Breast epithelium (tissue), 3 donors: ENCODE results near the gene BCL2L15.

Source experiments
- POLR2A ChIP-seq: fragments of 450-650 bp; IDR thresholded peaks from one replicate; pipeline ENCODE4 v1.6.1; 2016; ENCODE audit warnings: antibody characterized with exemption, mild to moderate bottlenecking, moderate library complexity
- TF ChIP-seq, protein P1 (sequence below), 3 donors: fragments of 450-650 bp; IDR thresholded peaks; one replicate each; pipeline ENCODE4 v1.5.1; 2016 to 2017; ENCODE audit warnings: antibody characterized with exemption in 3 of 3, mild to moderate bottlenecking in 3 of 3, moderate library complexity in 3 of 3

DNA sequence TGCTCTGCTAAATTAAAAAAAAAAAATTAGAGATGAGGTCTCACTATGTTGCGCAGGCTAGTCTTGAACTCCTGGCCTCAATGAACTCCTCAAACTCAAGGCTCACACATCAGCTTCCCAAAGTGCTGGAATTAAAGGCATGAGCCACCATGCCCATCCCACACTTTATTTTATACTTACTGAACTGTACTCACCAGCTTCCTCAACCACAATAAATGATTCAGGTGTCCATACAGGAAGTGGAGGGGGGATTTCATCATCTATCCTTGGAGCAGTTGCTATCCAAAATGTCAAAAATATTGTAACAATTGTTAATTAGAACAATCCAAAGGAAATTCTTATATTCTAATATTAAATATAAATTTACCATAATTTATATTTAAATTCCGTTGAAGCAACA lies 52.7 kb downstream of the BCL2L15 start:
- no peak for TF ChIP-seq POLR2A
- TF ChIP-seq, protein P1, sequence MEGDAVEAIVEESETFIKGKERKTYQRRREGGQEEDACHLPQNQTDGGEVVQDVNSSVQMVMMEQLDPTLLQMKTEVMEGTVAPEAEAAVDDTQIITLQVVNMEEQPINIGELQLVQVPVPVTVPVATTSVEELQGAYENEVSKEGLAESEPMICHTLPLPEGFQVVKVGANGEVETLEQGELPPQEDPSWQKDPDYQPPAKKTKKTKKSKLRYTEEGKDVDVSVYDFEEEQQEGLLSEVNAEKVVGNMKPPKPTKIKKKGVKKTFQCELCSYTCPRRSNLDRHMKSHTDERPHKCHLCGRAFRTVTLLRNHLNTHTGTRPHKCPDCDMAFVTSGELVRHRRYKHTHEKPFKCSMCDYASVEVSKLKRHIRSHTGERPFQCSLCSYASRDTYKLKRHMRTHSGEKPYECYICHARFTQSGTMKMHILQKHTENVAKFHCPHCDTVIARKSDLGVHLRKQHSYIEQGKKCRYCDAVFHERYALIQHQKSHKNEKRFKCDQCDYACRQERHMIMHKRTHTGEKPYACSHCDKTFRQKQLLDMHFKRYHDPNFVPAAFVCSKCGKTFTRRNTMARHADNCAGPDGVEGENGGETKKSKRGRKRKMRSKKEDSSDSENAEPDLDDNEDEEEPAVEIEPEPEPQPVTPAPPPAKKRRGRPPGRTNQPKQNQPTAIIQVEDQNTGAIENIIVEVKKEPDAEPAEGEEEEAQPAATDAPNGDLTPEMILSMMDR (IDR thresholded peaks at IDR 0.05), result no peak
